Kidney epithelial cell (primary cell): ENCODE results near the gene KIF21A. TPM values are rescaled to one million over a fixed set of nuclear protein-coding genes. Genes with fewer than 3 reads are reported as not detected.

ENCODE experiments used
- DNase-seq: peaks from one replicate; pipeline ENCODE4 v3.0.0-alpha.2; 2010; ENCODE audit warnings: low read depth
- H3K27me3 ChIP-seq: 2 replicates; pipeline ENCODE4 v1.6.0; 2011; ENCODE audit warnings: low read length; ENCODE audit not compliant: control insufficient read depth, insufficient read depth
- H3K36me3 ChIP-seq: 2 replicates; pipeline ENCODE4 v1.5.1; 2011; ENCODE audit warnings: low read length; ENCODE audit not compliant: control insufficient read depth, insufficient read depth
- H3K4me3 ChIP-seq: 2 replicates; pipeline ENCODE4 v1.5.1; 2011; ENCODE audit warnings: low read depth, mild to moderate bottlenecking, control low read depth, low read length
- total RNA-seq: library from RNA; depleted of rRNA; stranded (reverse); fragments of >200 nt; gene quantifications from 2 replicates; pipeline ENCODE4 v1.2.3, GENCODE V29; 2015
- TF ChIP-seq, protein P1 (sequence below): IDR thresholded peaks from 2 replicates; pipeline ENCODE4 v1.5.1; 2011; ENCODE audit warnings: mild to moderate bottlenecking, moderate library complexity, low read length, control low read depth, inconsistent platforms; ENCODE audit not compliant: insufficient read depth, poor library complexity, severe bottlenecking

The KIF21A gene
- total RNA-seq, 1 donor from 2014 or later: 17.8 TPM

DNA sequence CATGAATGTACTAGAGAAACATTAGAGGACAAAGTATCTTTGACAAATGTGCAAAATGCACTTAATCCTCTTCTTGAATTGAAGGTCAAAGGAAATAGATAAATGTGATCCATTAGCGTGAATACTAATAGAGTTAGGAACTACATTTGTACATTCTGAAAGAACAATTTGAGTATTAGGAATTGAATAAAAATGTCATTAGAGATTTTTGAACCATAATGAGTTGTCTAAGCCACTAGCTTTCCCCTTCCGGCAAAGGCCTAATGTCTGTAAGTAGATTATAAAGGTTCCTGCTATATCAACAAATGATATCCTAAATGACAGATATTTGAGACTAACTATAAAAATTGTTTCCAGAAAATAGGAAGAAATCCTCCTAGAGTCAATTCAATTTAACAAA, 59.8 kb downstream of the KIF21A start:
- DNase-seq: no peak
- Histone ChIP-seq H3K36me3 (no peaks in the 10 kb centered on the region), H3K27me3 (no peaks in the 10 kb centered on the region), H3K4me3 (no peak overlapping the region)
- TF ChIP-seq, protein P1, sequence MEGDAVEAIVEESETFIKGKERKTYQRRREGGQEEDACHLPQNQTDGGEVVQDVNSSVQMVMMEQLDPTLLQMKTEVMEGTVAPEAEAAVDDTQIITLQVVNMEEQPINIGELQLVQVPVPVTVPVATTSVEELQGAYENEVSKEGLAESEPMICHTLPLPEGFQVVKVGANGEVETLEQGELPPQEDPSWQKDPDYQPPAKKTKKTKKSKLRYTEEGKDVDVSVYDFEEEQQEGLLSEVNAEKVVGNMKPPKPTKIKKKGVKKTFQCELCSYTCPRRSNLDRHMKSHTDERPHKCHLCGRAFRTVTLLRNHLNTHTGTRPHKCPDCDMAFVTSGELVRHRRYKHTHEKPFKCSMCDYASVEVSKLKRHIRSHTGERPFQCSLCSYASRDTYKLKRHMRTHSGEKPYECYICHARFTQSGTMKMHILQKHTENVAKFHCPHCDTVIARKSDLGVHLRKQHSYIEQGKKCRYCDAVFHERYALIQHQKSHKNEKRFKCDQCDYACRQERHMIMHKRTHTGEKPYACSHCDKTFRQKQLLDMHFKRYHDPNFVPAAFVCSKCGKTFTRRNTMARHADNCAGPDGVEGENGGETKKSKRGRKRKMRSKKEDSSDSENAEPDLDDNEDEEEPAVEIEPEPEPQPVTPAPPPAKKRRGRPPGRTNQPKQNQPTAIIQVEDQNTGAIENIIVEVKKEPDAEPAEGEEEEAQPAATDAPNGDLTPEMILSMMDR: no peak

DNA sequence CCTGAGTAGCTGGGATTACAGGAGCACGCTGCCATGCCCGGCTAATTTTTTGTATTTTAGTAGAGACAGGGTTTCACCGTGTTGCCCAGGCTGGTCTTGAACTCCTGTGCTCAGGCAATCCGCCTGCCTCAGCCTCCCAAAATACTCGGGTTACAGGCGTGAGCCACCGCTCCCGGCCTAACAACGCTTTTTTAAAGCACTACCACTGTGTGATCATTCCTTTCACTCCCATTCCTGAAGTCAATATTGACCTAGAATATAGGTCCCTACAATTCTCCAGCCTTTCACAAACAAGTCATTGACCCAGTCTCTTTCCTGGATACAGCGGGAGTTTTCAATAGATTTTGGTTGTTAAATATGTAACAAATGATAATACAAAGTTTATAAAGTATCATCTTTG, 62.8 kb downstream of the KIF21A start:
- Histone ChIP-seq H3K4me3 (no peak overlapping the region), H3K27me3 (no peaks in the 10 kb centered on the region), H3K36me3 (no peaks in the 10 kb centered on the region)
- TF ChIP-seq, protein P1: no peak
- no peak for DNase-seq

DNA sequence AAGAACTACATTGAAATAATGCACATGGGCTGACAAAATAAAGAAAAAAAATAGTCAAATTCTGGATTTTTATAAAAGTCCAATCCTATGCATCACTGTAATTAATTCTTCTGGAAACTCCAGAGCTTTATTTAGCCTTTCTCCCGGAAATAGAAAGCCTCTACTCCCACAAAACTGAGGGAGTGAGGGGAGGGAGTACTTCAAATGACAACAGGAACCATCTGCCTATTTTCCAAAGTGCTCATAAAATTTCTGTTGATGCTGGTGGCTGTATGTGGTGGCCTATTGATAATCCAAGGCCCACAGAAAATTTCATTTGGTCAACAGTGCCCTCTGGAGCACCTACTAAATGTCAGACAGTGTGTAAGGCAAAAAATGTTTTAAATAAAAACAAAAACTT, 64.6 kb downstream of the KIF21A start:
- Histone ChIP-seq H3K4me3 (no peak overlapping the region), H3K36me3 (no peaks in the 10 kb centered on the region), H3K27me3 (no peaks in the 10 kb centered on the region)
- no peak for DNase-seq
- TF ChIP-seq, protein P1: no peak

DNA sequence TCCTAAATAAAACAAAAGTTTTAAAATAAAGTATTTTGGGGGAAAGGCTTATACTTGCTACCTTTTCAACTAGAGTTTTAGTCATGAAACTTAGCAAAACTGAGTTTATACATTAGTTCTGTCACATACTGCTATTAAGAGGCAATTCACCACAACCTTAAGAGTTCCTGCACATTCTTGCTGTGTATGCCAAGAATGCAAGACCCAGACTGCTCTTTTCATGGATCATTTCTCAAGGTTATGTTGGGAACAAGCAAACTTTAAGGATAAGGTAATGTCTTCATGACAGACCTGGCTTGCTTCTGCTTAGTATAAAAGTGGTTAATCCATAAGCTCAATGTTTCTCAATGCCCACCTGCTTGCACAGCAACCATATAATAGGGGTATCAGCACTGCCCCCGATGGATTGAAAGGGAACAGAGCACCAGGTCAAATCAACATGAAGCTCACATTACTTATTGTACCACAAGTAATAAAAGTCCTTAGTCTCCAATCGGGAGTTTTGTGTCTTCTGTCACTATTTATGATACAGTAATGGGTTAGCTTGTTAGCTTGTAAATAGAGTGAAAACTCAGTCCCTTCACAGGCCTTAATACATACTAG, 67.6 kb downstream of the KIF21A start:
- H3K4me3 ChIP-seq: no peak overlapping the region
- H3K36me3 ChIP-seq: no peaks in the 10 kb centered on the region
- TF ChIP-seq, protein P1: peak; percentile 15
- no peaks in the 10 kb centered on the region for H3K27me3 ChIP-seq
- DNase-seq: peak; percentile 18

DNA sequence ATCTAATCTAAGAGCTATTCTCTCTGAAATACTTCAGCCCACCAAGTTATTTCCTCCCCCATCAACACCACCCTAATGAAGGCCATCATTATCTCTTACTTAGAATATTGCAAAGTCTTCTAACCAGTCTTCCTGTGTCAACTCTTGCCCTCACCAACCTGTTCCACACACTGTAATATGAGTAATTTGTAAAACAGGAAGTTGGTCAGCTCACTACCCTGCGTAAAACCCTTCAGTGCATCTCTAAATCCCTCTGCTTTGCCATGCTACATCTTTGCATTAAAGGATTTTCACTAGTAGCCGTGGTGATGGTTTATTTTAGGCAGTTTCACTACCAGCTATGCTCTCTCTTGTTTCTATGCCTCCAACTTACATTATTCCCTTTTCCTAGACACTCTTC, 70.0 kb downstream of the KIF21A start:
- no peak for DNase-seq
- no peak overlapping the region for H3K4me3 ChIP-seq

More for the DNA sequence above, 70.0 kb downstream of the KIF21A start:
- no peaks in the 10 kb centered on the region for H3K36me3 ChIP-seq
- TF ChIP-seq, protein P1: no peak
- H3K27me3 ChIP-seq: no peaks in the 10 kb centered on the region
